Epidermal melanocyte (primary cell): ENCODE measurements around the gene DDX54.
"Not testable (repeated sequence)": the region's sequence is repeated elsewhere in the genome, so short reads cannot be mapped to it uniquely, and the experiment has no call there.

Source experiments
- DNase-seq: peaks from one replicate; pipeline ENCODE4 v3.0.0; 2011; ENCODE audit warnings: low spot score; ENCODE audit not compliant: insufficient read length

Gene DDX54

GRCh38 chr12:113120670-113121370 lies 64.5 kb downstream of the DDX54 start:
- no peak for DNase-seq

- DNase-seq, result no peak
These were observed 65.2 kb downstream of the DDX54 start for GRCh38 chr12:113119980-113120669.

- no peak for DNase-seq
These were observed 67.1 kb downstream of the DDX54 start for GRCh38 chr12:113118142-113118541.

- not testable (repeated sequence) for DNase-seq
These were observed 67.6 kb downstream of the DDX54 start for GRCh38 chr12:113117684-113118083.

GRCh38 chr12:113116875-113117274 lies 68.4 kb downstream of the DDX54 start:
- no peak for DNase-seq

GRCh38 chr12:113115455-113116126 lies 69.7 kb downstream of the DDX54 start:
- DNase-seq, result no peak

GRCh38 chr12:113114447-113115178 lies 70.7 kb downstream of the DDX54 start:
- DNase-seq, result no peak

GRCh38 chr12:113113397-113113796 lies 71.9 kb downstream of the DDX54 start:
- no peak for DNase-seq

GRCh38 chr12:113112043-113112899 lies 73.0 kb downstream of the DDX54 start:
- no peak for DNase-seq

GRCh38 chr12:113111247-113111646 lies 74.0 kb downstream of the DDX54 start:
- DNase-seq, result no peak

- DNase-seq, result peak; percentile 10
These were observed 75.2 kb downstream of the DDX54 start for GRCh38 chr12:113109872-113110599.

- DNase-seq, result peak; percentile 7
These were observed 75.9 kb downstream of the DDX54 start for GRCh38 chr12:113109360-113109759.

- peak; percentile 0 for DNase-seq
These were observed 77.0 kb downstream of the DDX54 start for GRCh38 chr12:113108308-113108707.
